DOHH2 (cell line): ENCODE measurements around the gene GK.

Source experiments
- H3F3A ChIP-seq: fragments of 200-600 bp; sonication (generic), shearing (Covaris generic); 2 replicates; pipeline ENCODE4 v1.6.0; 2016; ENCODE audit warnings: antibody characterized with exemption, mild to moderate bottlenecking; ENCODE audit not compliant: control insufficient read depth, insufficient read depth
- H3K27ac ChIP-seq: fragments of 200-600 bp; sonication (generic); 2 replicates; pipeline ENCODE4 v1.5.1; 2014; ENCODE audit warnings: low read depth, mild to moderate bottlenecking, low read length, moderate library complexity
- H3K27me3 ChIP-seq: fragments of 200-600 bp; sonication (generic); 2 replicates; pipeline ENCODE4 v1.6.1; 2014; ENCODE audit warnings: mild to moderate bottlenecking, low read length, mixed read lengths; ENCODE audit not compliant: control insufficient read depth
- H3K36me3 ChIP-seq: fragments of 200-600 bp; sonication (generic); 2 replicates; pipeline ENCODE4 v1.6.1; 2014; ENCODE audit warnings: mild to moderate bottlenecking, low read length, moderate library complexity, mixed read lengths; ENCODE audit not compliant: control insufficient read depth
- H3K4me1 ChIP-seq: fragments of 200-600 bp; sonication (generic); 2 replicates; pipeline ENCODE4 v1.6.1; 2014; ENCODE audit warnings: mild to moderate bottlenecking, low read length, mixed read lengths; ENCODE audit not compliant: control insufficient read depth
- H3K4me2 ChIP-seq: fragments of 200-600 bp; sonication (generic); 2 replicates; pipeline ENCODE4 v1.6.0; 2014; ENCODE audit warnings: mild to moderate bottlenecking, low read length, moderate library complexity
- H3K4me3 ChIP-seq: fragments of 200-600 bp; sonication (generic); 2 replicates; pipeline ENCODE4 v1.5.1; 2014; ENCODE audit warnings: mild to moderate bottlenecking, low read length, mixed read lengths
- H3K79me2 ChIP-seq: fragments of 200-600 bp; sonication (generic); 2 replicates; pipeline ENCODE4 v1.6.1; 2014; ENCODE audit warnings: mild to moderate bottlenecking, low read length, mixed read lengths; ENCODE audit not compliant: control insufficient read depth
- H3K9me2 ChIP-seq: fragments of 200-600 bp; sonication (generic); replicated peaks from 2 replicates; pipeline ENCODE4 v1.6.1; 2014; ENCODE audit warnings: mild to moderate bottlenecking, low read length, mixed read lengths; ENCODE audit not compliant: control insufficient read depth
- H3K9me3 ChIP-seq: fragments of 200-600 bp; sonication (generic); 2 replicates; pipeline ENCODE4 v1.6.1; 2014; ENCODE audit warnings: antibody characterized with exemption, low read length, mixed read lengths; ENCODE audit not compliant: control insufficient read depth, insufficient read depth
- H4K20me1 ChIP-seq: fragments of 200-600 bp; sonication (generic); 2 replicates; pipeline ENCODE4 v1.6.0; 2014; ENCODE audit warnings: low read depth, mild to moderate bottlenecking, antibody characterized with exemption, low read length, moderate library complexity; ENCODE audit not compliant: control insufficient read depth, insufficient read depth
- CTCF ChIP-seq: fragments of 200-600 bp; sonication (generic); IDR thresholded peaks from one replicate; pipeline ENCODE4 v1.5.1; 2014; ENCODE audit warnings: antibody characterized with exemption, mild to moderate bottlenecking, low read depth, low read length; ENCODE audit not compliant: poor library complexity, severe bottlenecking
- EZH2phosphoT487 ChIP-seq: fragments of 200-600 bp; sonication (generic); IDR thresholded peaks from 2 replicates; pipeline ENCODE4 v1.6.1; 2017; ENCODE audit warnings: borderline replicate concordance, mild to moderate bottlenecking, antibody characterized with exemption, low read length, moderate library complexity, mixed read lengths

The GK gene

GRCh38 chrX:30612250-30612655 lies 41.0 kb upstream of the GK start:
- no peak overlapping the region for H3K4me3 ChIP-seq
- no peaks in the 10 kb centered on the region for H3K27me3 ChIP-seq
- H3F3A ChIP-seq = no peaks in the 10 kb centered on the region
- H3K79me2 ChIP-seq = no peaks in the 10 kb centered on the region
- TF ChIP-seq EZH2phosphoT487 (no peak), CTCF (no peak)
- no peaks in the 10 kb centered on the region for H3K9me2 ChIP-seq
- no peaks in the 10 kb centered on the region for H3K9me3 ChIP-seq
- H4K20me1 ChIP-seq = no peaks in the 10 kb centered on the region
- H3K4me1 ChIP-seq = 0 out of 2 replicates have a peak, but pooled peaks cover 5% of the 10 kb centered on the region
- H3K4me2 ChIP-seq = no peak overlapping the region
- no peaks in the 10 kb centered on the region for H3K36me3 ChIP-seq
- H3K27ac ChIP-seq = no peak overlapping the region

- TF ChIP-seq EZH2phosphoT487 (no peak), CTCF (no peak)
- Histone ChIP-seq H3K9me2 (no peaks in the 10 kb centered on the region), H3K4me3 (no peak overlapping the region), H3K36me3 (no peaks in the 10 kb centered on the region), H3F3A (no peaks in the 10 kb centered on the region), H3K27me3 (no peaks in the 10 kb centered on the region), H3K9me3 (no peaks in the 10 kb centered on the region), H3K27ac (no peak overlapping the region), H3K4me2 (no peak overlapping the region), H4K20me1 (no peaks in the 10 kb centered on the region), H3K79me2 (no peaks in the 10 kb centered on the region), H3K4me1 (peaks cover 10% of the 10 kb centered on the region)
These were observed 39.5 kb upstream of the GK start for GRCh38 chrX:30613721-30614120.

- no peaks in the 10 kb centered on the region for H3K9me2 ChIP-seq
- no peak overlapping the region for H3K27ac ChIP-seq
- H3K4me3 ChIP-seq = no peak overlapping the region
- H3F3A ChIP-seq = no peaks in the 10 kb centered on the region
- TF ChIP-seq EZH2phosphoT487 = no peak
- TF ChIP-seq CTCF = no peak
- H3K79me2 ChIP-seq = no peaks in the 10 kb centered on the region
- H3K4me2 ChIP-seq = no peak overlapping the region
- no peaks in the 10 kb centered on the region for H4K20me1 ChIP-seq
- no peaks in the 10 kb centered on the region for H3K9me3 ChIP-seq
- no peaks in the 10 kb centered on the region for H3K36me3 ChIP-seq
- no peaks in the 10 kb centered on the region for H3K27me3 ChIP-seq
- peaks cover 5% of the 10 kb centered on the region for H3K4me1 ChIP-seq
These were observed 38.0 kb upstream of the GK start for GRCh38 chrX:30615229-30615628.
